HepG2 (cell line): ENCODE data around the gene COPS7A. TPM values are rescaled to one million over a fixed set of nuclear protein-coding genes. Genes with fewer than 3 reads are reported as not detected.

Source experiments
- CREM ChIP-seq, 2 experiments: sonication (generic) in 1 of 2; formaldehyde crosslinking in 1 of 2; IDR thresholded peaks; 2 replicates each; pipeline versions ENCODE4 v1.4.0 to v1.6.1; 2016 to 2020; ENCODE audit warnings: antibody characterized with exemption in 1 of 2, mild to moderate bottlenecking in 1 of 2, missing genetic modification reagents in 1 of 2
- HCFC1 ChIP-seq: fragments of 150-350 bp; IDR thresholded peaks from 2 replicates; pipeline ENCODE4 v1.6.1; 2014; ENCODE audit warnings: low read depth, low read length
- MEIS2 ChIP-seq: sonication (generic); formaldehyde crosslinking; IDR thresholded peaks from 2 replicates; pipeline ENCODE4 v1.9.0; 2021; ENCODE audit warnings: mild to moderate bottlenecking, missing genetic modification reagents
- ZBTB38 ChIP-seq: sonication (generic); formaldehyde crosslinking; IDR thresholded peaks from 2 replicates; pipeline ENCODE4 v1.5.1; 2020; ENCODE audit warnings: mild to moderate bottlenecking, missing genetic modification reagents
- ZC3H4 ChIP-seq: sonication (generic); formaldehyde crosslinking; IDR thresholded peaks from 2 replicates; pipeline ENCODE4 v1.4.0; 2020; ENCODE audit warnings: missing genetic modification reagents, borderline replicate concordance
- ZNF138 ChIP-seq: sonication (generic); formaldehyde crosslinking; IDR thresholded peaks from 2 replicates; pipeline ENCODE4 v1.5.0; 2020; ENCODE audit warnings: mild to moderate bottlenecking, low read depth, missing genetic modification reagents
- ZNF510 ChIP-seq: sonication (generic); formaldehyde crosslinking; IDR thresholded peaks from 2 replicates; pipeline ENCODE4 v1.4.0; 2020; ENCODE audit warnings: low read depth, mild to moderate bottlenecking, missing genetic modification reagents
- ZNF557 ChIP-seq: sonication (generic); formaldehyde crosslinking; IDR thresholded peaks from 2 replicates; pipeline ENCODE4 v1.4.0; 2020; ENCODE audit warnings: missing genetic modification reagents
- ZNF891 ChIP-seq: sonication (generic); formaldehyde crosslinking; IDR thresholded peaks from 2 replicates; pipeline ENCODE4 v1.5.0; 2020; ENCODE audit warnings: mild to moderate bottlenecking, missing genetic modification reagents
- polyA plus RNA-seq, 8 experiments: library from polyadenylated mRNA; depleted of rRNA in 3 of 8; stranded (reverse) in 7 of 8; unstranded in 1 of 8; fragments of >200 nt; fragmentation: Illumina TruSeq in 4 of 8; extraction: Trizol in 4 of 8; gene quantifications; 2 replicates each; pipeline versions ENCODE4 v1.2.1 to v1.2.3, GENCODE V29; 2011 to 2016; ENCODE audit warnings: low read depth in 4 of 8, missing spikeins in 1 of 8, mixed read lengths in 1 of 8; ENCODE audit not compliant: insufficient read depth in 1 of 8
- total RNA-seq, 5 experiments: library from RNA; depleted of rRNA; stranded (reverse); fragments of >200 nt; fragmentation: Illumina TruSeq; extraction: Trizol; gene quantifications; 2 replicates each; pipeline ENCODE4 v1.2.3, GENCODE V29; 2016; ENCODE audit warnings: low read depth in 1 of 5
- TF ChIP-seq, protein P1 (sequence below): sonication (generic); formaldehyde crosslinking; IDR thresholded peaks from 2 replicates; pipeline ENCODE4 v1.8.1; 2023; ENCODE audit warnings: mild to moderate bottlenecking, moderate library complexity, missing genetic modification reagents
- TF ChIP-seq, protein P2 (sequence below): sonication (generic); formaldehyde crosslinking; IDR thresholded peaks from 2 replicates; pipeline ENCODE4 v1.8.1; 2022; ENCODE audit warnings: low read depth, mild to moderate bottlenecking, missing genetic modification reagents
- TF ChIP-seq, protein P3 (sequence below): sonication (generic); formaldehyde crosslinking; IDR thresholded peaks from 2 replicates; pipeline ENCODE4 v1.5.1; 2020; ENCODE audit warnings: mild to moderate bottlenecking, missing genetic modification reagents, moderate library complexity
- TF ChIP-seq, protein P4 (sequence below): sonication (generic); formaldehyde crosslinking; IDR thresholded peaks from 2 replicates; pipeline ENCODE4 v1.4.0; 2020; ENCODE audit warnings: mild to moderate bottlenecking, missing genetic modification reagents

The COPS7A gene
- total and polyA plus RNA-seq, 2 of the 13 experiments (the other 11 are each of a cell fraction or from before 2014, with no cell fraction given) = 40.0 to 73.6 TPM

DNA sequence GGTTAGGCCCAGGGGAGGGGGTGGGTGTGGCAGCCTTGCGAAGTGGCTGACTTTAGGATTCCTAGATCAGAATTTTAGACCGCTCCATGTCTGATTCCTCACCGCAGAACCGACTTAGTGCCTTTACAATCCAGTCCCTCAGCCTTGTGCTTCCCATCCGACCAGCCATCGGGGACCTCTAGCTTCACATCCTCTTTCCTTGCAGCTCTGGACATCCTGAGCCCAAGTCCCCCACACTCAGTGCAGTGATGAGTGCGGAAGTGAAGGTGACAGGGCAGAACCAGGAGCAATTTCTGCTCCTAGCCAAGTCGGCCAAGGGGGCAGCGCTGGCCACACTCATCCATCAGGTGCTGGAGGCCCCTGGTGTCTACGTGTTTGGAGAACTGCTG lies 557 bp downstream of the COPS7A start (continued):
- TF ChIP-seq, protein P1, sequence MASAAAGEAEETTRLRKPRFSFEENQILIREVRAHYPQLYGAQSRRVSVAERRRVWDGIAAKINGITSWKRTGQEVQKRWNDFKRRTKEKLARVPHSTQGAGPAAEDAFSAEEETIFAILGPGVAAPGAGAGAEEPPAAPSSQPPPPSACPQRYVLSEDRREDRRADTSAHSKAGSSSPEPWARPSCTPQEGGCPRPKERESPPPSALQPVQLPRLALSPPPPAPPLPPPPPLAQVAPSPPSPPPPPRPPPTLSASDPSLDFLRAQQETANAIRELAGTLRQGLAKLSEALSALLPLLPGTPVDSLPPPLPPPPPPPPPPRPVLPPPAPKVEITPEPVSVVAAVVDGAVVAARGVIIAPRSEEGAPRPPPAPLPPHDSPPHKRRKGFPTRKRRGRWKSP (CRISPR knock-in tag) = peak; percentile 9; the same call in 1 of the 2 replicates
- TF ChIP-seq ZNF138 (CRISPR knock-in tag) = peak; percentile 27
- TF ChIP-seq ZNF557 (CRISPR knock-in tag) = 0 out of 2 replicates have a peak, but pooled peaks have one; percentile 12
- TF ChIP-seq ZNF891 (CRISPR knock-in tag) = peak; percentile 66
- TF ChIP-seq MEIS2 (CRISPR knock-in tag) = no peak
- 0 out of 2 replicates have a peak, but pooled peaks have one; percentile 3 for TF ChIP-seq ZNF510 (CRISPR knock-in tag)
- TF ChIP-seq ZC3H4 = peak; percentile 54; the same call in 1 of the 2 replicates
- no peak for TF ChIP-seq CREM (IDR thresholded peaks at IDR 0.05)
- TF ChIP-seq CREM (CRISPR knock-in tag; IDR thresholded peaks at IDR 0.05) = no peak
- TF ChIP-seq, protein P2, sequence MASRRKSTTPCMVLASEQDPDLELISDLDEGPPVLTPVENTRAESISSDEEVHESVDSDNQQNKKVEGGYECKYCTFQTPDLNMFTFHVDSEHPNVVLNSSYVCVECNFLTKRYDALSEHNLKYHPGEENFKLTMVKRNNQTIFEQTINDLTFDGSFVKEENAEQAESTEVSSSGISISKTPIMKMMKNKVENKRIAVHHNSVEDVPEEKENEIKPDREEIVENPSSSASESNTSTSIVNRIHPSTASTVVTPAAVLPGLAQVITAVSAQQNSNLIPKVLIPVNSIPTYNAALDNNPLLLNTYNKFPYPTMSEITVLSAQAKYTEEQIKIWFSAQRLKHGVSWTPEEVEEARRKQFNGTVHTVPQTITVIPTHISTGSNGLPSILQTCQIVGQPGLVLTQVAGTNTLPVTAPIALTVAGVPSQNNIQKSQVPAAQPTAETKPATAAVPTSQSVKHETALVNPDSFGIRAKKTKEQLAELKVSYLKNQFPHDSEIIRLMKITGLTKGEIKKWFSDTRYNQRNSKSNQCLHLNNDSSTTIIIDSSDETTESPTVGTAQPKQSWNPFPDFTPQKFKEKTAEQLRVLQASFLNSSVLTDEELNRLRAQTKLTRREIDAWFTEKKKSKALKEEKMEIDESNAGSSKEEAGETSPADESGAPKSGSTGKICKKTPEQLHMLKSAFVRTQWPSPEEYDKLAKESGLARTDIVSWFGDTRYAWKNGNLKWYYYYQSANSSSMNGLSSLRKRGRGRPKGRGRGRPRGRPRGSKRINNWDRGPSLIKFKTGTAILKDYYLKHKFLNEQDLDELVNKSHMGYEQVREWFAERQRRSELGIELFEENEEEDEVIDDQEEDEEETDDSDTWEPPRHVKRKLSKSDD (CRISPR knock-in tag) = no peak
- no peak for TF ChIP-seq HCFC1
- TF ChIP-seq ZBTB38 = peak; percentile 82; the same call in 1 of the 2 replicates
- TF ChIP-seq, protein P3, sequence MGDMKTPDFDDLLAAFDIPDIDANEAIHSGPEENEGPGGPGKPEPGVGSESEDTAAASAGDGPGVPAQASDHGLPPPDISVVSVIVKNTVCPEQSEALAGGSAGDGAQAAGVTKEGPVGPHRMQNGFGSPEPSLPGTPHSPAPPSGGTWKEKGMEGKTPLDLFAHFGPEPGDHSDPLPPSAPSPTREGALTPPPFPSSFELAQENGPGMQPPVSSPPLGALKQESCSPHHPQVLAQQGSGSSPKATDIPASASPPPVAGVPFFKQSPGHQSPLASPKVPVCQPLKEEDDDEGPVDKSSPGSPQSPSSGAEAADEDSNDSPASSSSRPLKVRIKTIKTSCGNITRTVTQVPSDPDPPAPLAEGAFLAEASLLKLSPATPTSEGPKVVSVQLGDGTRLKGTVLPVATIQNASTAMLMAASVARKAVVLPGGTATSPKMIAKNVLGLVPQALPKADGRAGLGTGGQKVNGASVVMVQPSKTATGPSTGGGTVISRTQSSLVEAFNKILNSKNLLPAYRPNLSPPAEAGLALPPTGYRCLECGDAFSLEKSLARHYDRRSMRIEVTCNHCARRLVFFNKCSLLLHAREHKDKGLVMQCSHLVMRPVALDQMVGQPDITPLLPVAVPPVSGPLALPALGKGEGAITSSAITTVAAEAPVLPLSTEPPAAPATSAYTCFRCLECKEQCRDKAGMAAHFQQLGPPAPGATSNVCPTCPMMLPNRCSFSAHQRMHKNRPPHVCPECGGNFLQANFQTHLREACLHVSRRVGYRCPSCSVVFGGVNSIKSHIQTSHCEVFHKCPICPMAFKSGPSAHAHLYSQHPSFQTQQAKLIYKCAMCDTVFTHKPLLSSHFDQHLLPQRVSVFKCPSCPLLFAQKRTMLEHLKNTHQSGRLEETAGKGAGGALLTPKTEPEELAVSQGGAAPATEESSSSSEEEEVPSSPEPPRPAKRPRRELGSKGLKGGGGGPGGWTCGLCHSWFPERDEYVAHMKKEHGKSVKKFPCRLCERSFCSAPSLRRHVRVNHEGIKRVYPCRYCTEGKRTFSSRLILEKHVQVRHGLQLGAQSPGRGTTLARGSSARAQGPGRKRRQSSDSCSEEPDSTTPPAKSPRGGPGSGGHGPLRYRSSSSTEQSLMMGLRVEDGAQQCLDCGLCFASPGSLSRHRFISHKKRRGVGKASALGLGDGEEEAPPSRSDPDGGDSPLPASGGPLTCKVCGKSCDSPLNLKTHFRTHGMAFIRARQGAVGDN (CRISPR knock-in tag) = peak; percentile 81
- TF ChIP-seq, protein P4, sequence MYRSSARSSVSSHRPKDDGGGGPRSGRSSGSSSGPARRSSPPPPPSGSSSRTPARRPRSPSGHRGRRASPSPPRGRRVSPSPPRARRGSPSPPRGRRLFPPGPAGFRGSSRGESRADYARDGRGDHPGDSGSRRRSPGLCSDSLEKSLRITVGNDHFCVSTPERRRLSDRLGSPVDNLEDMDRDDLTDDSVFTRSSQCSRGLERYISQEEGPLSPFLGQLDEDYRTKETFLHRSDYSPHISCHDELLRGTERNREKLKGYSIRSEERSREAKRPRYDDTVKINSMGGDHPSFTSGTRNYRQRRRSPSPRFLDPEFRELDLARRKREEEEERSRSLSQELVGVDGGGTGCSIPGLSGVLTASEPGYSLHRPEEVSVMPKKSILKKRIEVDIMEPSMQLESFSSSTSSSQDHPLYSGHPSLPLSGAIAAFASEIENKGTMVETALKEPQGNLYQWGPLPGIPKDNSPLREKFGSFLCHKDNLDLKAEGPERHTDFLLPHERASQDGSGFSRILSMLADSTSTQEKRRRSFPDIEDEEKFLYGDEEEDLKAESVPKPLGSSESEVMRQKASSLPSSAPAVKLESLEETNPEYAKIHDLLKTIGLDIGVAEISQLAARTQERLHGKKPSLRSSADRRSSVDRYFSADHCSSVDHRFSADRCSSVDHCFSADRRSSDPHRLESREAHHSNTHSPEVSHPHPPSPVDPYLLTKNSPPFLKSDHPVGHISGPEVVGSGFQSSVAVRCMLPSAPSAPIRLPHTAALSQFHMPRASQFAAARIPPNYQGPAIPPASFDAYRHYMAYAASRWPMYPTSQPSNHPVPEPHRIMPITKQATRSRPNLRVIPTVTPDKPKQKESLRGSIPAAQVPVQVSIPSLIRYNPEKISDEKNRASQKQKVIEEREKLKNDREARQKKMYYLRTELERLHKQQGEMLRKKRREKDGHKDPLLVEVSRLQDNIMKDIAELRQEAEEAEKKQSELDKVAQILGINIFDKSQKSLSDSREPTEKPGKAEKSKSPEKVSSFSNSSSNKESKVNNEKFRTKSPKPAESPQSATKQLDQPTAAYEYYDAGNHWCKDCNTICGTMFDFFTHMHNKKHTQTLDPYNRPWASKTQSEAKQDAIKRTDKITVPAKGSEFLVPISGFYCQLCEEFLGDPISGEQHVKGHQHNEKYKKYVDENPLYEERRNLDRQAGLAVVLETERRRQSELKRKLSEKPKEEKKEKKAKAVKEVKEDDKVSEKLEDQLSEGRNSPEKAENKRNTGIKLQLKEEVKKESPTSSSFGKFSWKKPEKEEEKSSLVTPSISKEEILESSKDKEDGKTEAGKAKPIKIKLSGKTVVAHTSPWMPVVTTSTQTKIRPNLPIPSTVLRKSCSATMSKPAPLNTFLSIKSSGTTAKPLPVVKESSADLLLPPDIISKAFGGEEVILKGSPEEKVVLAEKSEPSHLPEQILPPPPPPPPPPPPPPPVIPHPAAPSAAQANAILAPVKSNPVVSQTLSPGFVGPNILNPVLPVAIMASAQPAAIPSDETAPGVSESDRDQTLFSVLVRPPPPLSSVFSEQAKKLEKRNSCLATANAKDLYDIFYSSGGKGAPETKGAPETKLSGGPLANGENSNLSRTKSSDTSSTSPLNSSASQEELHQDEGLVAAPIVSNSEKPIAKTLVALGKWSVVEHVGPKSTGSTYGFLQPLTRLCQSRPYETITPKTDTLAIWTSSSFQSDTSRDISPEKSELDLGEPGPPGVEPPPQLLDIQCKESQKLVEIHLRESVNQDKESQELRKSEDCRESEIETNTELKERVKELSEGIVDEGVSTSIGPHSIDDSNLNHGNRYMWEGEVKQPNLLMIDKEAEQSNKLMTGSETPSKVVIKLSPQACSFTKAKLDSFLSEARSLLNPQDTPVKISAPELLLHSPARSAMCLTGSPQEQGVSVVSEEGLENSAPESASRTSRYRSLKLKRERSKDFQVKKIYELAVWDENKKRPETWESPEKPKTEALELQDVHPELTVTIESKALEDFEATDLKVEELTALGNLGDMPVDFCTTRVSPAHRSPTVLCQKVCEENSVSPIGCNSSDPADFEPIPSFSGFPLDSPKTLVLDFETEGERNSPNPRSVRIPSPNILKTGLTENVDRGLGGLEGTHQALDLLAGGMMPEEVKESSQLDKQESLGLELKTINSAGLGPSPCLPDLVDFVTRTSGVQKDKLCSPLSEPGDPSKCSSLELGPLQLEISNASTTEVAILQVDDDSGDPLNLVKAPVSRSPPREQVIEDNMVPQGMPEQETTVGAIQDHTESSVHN (CRISPR knock-in tag) = 0 out of 2 replicates have a peak, but pooled peaks have one; percentile 12
